GM12872 (cell line): ENCODE results near the gene LRIG2.

Experiments used
- TF ChIP-seq, protein P1 (sequence below): IDR thresholded peaks from 3 replicates; pipeline ENCODE4 v1.5.1; 2011; ENCODE audit warnings: low read depth, mild to moderate bottlenecking, low read length, moderate library complexity; ENCODE audit not compliant: insufficient read depth

LRIG2 gene, protein sequence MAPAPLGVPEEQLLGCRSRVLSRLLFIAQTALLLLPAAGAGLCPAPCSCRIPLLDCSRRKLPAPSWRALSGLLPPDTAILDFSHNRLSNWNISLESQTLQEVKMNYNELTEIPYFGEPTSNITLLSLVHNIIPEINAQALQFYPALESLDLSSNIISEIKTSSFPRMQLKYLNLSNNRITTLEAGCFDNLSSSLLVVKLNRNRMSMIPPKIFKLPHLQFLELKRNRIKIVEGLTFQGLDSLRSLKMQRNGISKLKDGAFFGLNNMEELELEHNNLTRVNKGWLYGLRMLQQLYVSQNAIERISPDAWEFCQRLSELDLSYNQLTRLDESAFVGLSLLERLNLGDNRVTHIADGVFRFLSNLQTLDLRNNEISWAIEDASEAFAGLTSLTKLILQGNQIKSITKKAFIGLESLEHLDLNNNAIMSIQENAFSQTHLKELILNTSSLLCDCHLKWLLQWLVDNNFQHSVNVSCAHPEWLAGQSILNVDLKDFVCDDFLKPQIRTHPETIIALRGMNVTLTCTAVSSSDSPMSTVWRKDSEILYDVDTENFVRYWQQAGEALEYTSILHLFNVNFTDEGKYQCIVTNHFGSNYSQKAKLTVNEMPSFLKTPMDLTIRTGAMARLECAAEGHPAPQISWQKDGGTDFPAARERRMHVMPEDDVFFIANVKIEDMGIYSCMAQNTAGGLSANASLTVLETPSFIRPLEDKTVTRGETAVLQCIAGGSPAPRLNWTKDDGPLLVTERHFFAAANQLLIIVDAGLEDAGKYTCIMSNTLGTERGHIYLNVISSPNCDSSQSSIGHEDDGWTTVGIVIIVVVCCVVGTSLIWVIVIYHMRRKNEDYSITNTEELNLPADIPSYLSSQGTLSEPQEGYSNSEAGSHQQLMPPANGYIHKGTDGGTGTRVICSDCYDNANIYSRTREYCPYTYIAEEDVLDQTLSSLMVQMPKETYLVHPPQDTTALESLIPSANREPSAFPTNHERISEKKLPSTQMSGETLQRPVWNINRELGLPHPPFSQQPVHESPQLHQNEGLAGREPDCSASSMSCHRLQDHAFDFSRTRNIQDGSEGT

GRCh38 chr1:113072757-113073478 is at the start of gene LRIG2:
Gene LRIG2 (plus strand): TSS chr1:113073198. CDS start chr1:113073407, 209 bp downstream.
- TF ChIP-seq, protein P1, sequence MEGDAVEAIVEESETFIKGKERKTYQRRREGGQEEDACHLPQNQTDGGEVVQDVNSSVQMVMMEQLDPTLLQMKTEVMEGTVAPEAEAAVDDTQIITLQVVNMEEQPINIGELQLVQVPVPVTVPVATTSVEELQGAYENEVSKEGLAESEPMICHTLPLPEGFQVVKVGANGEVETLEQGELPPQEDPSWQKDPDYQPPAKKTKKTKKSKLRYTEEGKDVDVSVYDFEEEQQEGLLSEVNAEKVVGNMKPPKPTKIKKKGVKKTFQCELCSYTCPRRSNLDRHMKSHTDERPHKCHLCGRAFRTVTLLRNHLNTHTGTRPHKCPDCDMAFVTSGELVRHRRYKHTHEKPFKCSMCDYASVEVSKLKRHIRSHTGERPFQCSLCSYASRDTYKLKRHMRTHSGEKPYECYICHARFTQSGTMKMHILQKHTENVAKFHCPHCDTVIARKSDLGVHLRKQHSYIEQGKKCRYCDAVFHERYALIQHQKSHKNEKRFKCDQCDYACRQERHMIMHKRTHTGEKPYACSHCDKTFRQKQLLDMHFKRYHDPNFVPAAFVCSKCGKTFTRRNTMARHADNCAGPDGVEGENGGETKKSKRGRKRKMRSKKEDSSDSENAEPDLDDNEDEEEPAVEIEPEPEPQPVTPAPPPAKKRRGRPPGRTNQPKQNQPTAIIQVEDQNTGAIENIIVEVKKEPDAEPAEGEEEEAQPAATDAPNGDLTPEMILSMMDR: peak; percentile 91

DNA sequence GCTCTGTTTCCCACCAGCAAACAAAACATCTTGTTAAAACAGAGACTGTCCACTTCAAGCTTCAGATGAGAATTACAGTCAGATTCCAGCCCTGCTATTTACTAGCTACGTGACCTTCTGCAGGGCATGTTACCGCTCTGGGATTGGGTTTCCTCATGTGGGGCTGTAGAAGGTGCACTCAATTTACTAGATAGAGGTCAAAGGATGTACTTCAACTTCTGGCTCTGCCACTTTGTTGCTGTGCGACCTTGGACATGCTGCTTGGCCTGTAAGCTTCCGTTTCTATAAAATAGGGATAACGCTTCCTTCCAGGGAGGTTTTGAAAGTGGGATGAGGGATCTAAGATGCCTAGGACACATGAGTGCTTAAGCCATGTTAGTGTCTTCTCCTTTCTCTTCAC is 46.0 kb upstream of the LRIG2 start:
- TF ChIP-seq, protein P1: no peak

GRCh38 chr1:113027449-113027848 is 45.5 kb upstream of the LRIG2 start:
- TF ChIP-seq, protein P1: no peak

DNA sequence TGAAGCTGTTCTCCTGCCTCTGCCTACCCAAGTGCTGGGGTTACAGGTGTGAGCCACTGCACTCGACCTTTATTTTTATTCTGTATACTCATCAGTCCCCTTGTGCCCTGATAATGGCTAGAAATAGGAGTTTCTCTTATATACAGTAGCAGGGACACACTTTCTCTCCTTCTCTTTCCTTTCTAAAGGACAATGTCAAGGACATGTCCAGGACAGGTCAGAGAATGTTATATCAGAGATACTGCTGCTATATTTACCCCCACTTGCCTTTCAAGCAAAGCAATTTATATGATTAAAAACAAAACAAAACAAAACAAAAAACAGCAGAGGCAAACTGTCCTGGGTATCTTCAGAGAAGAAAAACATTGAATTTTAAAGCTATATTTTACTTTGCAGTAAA is 43.2 kb upstream of the LRIG2 start:
- TF ChIP-seq, protein P1: no peak

GRCh38 chr1:113031171-113031933 is 41.6 kb upstream of the LRIG2 start:
- TF ChIP-seq, protein P1: no peak

GRCh38 chr1:113035086-113035485 is 37.9 kb upstream of the LRIG2 start:
- TF ChIP-seq, protein P1: no peak
